ENCODE results near the gene TXLNG. TPM values are rescaled to one million over a fixed set of nuclear protein-coding genes. Genes with fewer than 3 reads are reported as not detected.

Gene TXLNG
- total RNA-seq, 1 experiment from 2014 or later = 10.2 TPM

- DNase-seq (ENCODE audit: low read depth, low spot score) = no peak
- ATAC-seq = no peak
- ChIA-PET CTCF (no interaction called here), POLR2A (interaction anchor here (0.7 kb wide), 1 partner anchor 36 kb away, joined by 3 read pairs; no protein-coding TSS in a partner anchor)
- H3K4me3 ChIP-seq (ENCODE audit: low read depth in 2 of 2, low read length in 2 of 2) = no peak overlapping the region
- no peak for TF ChIP-seq REST (IDR thresholded peaks at IDR 0.05; ENCODE audit: insufficient read depth in 1 of 2, low read depth in 2 of 2, low read length in 1 of 2)
- no peak for TF ChIP-seq TCF7L2 (IDR thresholded peaks at IDR 0.05; ENCODE audit: low read depth, low read length)
- no peak for TF ChIP-seq POLR2AphosphoS5 (IDR thresholded peaks at IDR 0.05; ENCODE audit: low read depth, low read length)
- TF ChIP-seq SIN3A (IDR thresholded peaks at IDR 0.05; ENCODE audit: borderline replicate concordance, insufficient read depth, low read depth, low read length) = no peak
- TF ChIP-seq, protein P1, sequence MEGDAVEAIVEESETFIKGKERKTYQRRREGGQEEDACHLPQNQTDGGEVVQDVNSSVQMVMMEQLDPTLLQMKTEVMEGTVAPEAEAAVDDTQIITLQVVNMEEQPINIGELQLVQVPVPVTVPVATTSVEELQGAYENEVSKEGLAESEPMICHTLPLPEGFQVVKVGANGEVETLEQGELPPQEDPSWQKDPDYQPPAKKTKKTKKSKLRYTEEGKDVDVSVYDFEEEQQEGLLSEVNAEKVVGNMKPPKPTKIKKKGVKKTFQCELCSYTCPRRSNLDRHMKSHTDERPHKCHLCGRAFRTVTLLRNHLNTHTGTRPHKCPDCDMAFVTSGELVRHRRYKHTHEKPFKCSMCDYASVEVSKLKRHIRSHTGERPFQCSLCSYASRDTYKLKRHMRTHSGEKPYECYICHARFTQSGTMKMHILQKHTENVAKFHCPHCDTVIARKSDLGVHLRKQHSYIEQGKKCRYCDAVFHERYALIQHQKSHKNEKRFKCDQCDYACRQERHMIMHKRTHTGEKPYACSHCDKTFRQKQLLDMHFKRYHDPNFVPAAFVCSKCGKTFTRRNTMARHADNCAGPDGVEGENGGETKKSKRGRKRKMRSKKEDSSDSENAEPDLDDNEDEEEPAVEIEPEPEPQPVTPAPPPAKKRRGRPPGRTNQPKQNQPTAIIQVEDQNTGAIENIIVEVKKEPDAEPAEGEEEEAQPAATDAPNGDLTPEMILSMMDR (IDR thresholded peaks at IDR 0.05) = no peak
- in situ Hi-C loops (cut with HindIII; ENCODE audit: low pct_unique_long_range_greater_than_20kb, low sequenced_read_pairs) (no loop called here), intact Hi-C loops (cut with micrococcal nuclease; ENCODE audit: unreplicated experiment) (no loop called here)
- H3K4me1 ChIP-seq (ENCODE audit: control insufficient read depth, insufficient read depth, low read length) = peaks cover 5% of the 10 kb centered on the region
- H3K27me3 ChIP-seq (ENCODE audit: control insufficient read depth, insufficient read depth, low read length) = no peaks in the 10 kb centered on the region
- H3K27ac ChIP-seq (ENCODE audit: low read length) = no peak overlapping the region
- BruUV-seq (replicated peaks) = no TSS peak
- H3K9me3 ChIP-seq (ENCODE audit: control insufficient read depth, insufficient read depth, low read depth, low read length) = no peaks in the 10 kb centered on the region
- H3K36me3 ChIP-seq (ENCODE audit: control insufficient read depth, insufficient read depth, low read length) = no peaks in the 10 kb centered on the region
Measured at GRCh38 chrX:16807976-16808542, 21.8 kb downstream of the TXLNG start.

DNA sequence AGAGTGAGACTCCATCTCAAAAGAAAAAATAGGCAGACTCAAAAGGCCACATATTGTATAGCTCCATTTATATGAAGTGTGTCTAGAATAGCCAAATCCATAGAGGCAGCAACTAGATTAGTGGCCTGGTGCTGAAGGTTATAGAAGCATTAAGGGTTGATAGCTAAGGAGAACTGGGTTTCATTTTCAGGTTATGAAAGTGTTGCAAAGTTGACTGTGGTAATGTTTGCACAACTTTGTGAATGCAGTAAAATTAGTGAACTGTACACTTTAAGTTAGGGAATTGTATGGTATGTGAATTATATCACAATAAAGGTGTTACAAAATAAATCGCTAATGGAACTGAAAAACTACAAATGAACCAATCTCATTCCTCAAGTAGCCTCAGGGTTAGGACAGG is 28.3 kb downstream of the TXLNG start:
- ChIA-PET POLR2A (no interaction called here), CTCF (no interaction called here)
- intact Hi-C loops (cut with micrococcal nuclease; ENCODE audit: unreplicated experiment) (no loop called here), in situ Hi-C loops (cut with HindIII; ENCODE audit: low pct_unique_long_range_greater_than_20kb, low sequenced_read_pairs) (no loop called here)
- H3K36me3 ChIP-seq (ENCODE audit: control insufficient read depth, insufficient read depth, low read length) = peaks cover 2% of the 10 kb centered on the region; the same call in 1 of the 2 replicates
- no TSS peak for BruUV-seq (replicated peaks)
- TF ChIP-seq POLR2AphosphoS5 (IDR thresholded peaks at IDR 0.05; ENCODE audit: low read depth, low read length) (no peak), TCF7L2 (IDR thresholded peaks at IDR 0.05; ENCODE audit: low read depth, low read length) (no peak), REST (IDR thresholded peaks at IDR 0.05; ENCODE audit: insufficient read depth in 1 of 2, low read depth in 2 of 2, low read length in 1 of 2) (no peak), SIN3A (IDR thresholded peaks at IDR 0.05; ENCODE audit: borderline replicate concordance, insufficient read depth, low read depth, low read length) (no peak)
- TF ChIP-seq, protein P1 (IDR thresholded peaks at IDR 0.05) = no peak
- no peak overlapping the region for H3K4me3 ChIP-seq (ENCODE audit: low read depth in 2 of 2, low read length in 2 of 2)
- no peak for ATAC-seq
- no peaks in the 10 kb centered on the region for H3K4me1 ChIP-seq (ENCODE audit: control insufficient read depth, insufficient read depth, low read length)
- no peaks in the 10 kb centered on the region for H3K9me3 ChIP-seq (ENCODE audit: control insufficient read depth, insufficient read depth, low read depth, low read length)
- DNase-seq (ENCODE audit: low read depth, low spot score) = no peak
- H3K27ac ChIP-seq (ENCODE audit: low read length) = no peak overlapping the region
- H3K27me3 ChIP-seq (ENCODE audit: control insufficient read depth, insufficient read depth, low read length) = no peaks in the 10 kb centered on the region

All from Panc1 (cell line).